Measurements from ENCODE around the gene CIB2.
"Not testable (repeated sequence)": the region's sequence is repeated elsewhere in the genome, so short reads cannot be mapped to it uniquely, and the experiment has no call there.

Gene CIB2

DNA sequence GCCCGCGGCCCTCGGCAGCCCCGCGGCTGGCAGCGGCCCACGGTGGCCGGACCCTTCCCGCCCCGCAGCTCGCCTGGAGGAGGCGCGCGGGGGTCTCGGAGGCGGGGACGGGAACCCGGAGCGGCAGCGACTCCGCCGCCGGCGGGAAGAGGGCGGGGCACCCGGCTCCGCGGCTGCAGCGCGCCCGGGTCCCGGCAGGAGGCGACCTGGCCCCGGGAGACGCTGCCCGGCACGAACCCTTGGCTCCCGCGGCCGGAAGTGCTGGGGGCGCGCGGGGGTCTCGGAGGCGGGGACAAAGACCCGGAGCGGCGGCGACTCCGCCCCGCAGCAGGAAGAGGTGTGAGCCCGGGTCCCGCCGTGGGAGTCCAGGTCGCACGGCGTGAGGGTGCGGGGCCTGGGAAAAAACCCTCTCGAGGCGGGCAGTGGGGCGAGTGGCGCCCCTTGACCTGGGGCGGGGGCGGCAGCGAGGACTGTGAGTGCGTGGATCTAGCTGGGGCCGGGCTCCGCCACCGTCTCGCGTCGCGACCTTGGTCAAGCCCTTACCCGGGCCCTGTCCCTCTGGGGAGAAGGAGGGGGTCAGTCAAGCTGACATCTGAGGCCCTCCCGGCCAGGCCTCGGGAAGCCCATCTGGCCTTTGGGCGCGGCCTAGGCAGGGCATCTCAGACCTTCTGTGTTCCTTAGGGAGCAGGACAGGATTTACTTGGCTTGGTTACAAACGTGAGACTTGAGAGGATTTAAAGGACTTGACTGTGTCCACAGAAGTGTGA is at the start of gene CIB2:
Gene CIB2, minus strand, starts transcription at position 151 of the 767 bp plus-strand sequence. CDS start 230 bp downstream, outside the sequence.
- DNase-seq, result peak; percentile 22

DNA sequence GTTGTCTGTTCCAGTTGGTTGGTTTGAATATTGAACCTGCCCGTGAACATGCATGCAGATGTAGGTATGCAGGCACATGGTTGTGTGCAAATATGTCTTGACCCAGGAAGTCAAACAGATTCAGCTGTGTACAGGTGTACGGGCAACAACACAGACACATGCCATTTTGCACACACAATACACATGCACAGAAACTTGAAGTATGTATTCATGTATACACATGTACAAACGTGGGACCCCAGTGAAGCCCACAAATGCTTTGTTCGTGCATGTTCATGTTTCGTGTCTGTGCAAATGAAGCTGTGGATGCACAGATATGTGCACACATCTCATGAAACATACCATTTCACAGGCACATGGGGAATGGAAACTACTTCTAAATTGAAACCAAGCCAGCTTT is 48.7 kb upstream of the CIB2 start:
- no peak for DNase-seq

DNA sequence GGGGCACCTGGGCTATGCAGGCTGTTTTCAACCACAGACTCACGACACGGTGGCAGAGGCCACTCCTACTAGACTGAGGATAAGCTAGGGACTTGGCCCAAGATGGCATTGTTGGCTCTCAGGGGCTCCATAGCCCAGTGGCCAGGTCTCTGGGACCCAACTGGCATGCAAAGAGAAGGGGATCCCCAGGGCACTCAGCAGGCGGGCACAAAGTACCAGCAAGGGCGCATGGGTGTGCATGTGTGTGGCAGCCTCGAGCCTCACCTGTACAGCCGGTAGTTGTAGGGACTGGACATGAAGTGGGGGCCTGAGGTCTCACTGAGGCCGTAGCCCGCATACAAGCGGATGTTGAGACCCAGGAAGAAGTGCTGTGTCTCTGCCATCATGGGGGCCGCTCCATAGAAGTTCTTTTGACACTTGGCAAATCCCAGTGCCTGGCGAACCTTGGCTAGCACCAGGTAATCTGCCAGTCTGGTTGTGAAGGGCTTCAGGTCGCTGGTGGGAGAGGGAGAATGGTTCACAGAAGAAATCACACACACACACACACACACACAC is 48.1 kb upstream of the CIB2 start:
- DNase-seq, result no peak

DNA sequence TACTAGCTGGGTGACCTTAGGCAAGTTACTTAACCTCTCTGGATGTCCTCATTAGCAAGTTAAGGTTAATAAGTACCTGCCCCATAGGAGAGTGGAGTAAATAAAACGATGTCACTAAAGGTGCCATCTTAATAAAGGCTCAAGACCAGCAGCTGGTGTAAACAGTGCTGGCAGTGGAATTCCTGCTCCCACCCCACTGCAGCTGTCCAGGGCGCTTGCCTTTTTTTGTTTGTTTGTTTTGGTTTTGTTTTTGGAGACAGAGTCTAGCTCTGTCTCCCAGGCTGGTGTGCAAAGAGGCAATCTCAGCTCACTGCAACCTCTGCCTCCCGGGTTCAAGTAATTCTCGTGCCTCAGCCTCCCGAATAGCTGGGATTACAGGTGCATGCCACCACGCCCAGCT is 46.8 kb upstream of the CIB2 start:
- DNase-seq, result no peak

DNA sequence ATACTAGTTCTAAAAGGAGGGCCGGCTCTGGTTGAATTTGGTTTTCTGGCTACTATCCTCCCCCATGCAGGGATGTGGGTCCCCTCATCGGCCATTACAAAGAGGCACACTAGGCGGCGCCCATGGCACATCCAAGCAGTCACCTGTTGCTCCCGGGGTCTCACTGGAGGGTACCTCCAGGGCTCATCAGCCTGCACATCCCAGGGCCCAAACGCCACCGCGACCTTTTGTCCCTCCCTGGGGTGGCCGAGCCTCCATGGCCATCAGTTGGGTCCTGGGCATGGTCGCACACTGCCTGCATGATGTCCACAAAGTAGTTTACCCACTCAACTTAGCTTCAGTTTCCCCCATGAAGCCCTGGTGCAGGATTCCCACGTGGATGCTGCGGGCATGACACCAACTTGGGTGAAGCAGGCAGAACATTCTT is 46.2 kb upstream of the CIB2 start:
- DNase-seq, result peak; percentile 1

DNA sequence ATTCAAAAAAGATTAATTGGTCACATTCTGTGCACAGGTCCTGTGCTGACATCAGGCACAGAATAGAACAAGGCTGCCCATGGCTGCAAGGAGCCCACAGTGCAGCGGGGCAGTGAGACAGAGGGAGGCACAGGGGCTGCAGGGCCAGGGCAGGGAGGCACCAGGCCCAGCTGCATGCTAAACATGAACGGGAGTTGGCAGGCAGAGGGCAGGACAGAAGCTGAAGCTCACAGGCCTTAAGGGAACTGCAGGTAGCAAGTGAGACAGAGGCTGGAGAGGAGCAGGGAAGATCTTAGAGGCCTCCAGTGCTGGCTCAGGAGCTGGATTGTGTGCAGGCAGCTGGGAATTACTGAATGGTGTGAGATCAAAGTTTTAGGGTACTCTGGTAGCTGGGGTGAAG is 44.1 kb upstream of the CIB2 start:
- no peak for DNase-seq

DNA sequence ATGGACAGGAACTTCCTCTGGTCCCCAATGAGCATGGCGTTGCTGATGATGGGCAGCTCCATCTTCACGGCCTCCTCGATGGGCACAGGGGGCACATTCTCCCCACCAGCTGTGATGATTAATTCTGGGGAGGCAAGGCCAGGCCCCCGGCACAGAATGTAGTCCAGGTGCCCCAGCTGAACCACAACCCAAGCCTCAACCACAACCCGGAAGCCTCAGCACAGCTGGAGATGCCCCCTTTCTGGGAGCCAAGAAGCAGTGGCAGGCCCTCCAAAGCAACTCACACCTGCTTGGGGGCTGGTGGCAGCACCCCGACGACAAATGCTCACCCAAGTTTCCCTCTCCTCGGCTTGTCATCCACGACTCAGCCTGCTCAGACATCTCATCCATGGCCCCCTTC is 43.2 kb upstream of the CIB2 start:
- no peak for DNase-seq

DNA sequence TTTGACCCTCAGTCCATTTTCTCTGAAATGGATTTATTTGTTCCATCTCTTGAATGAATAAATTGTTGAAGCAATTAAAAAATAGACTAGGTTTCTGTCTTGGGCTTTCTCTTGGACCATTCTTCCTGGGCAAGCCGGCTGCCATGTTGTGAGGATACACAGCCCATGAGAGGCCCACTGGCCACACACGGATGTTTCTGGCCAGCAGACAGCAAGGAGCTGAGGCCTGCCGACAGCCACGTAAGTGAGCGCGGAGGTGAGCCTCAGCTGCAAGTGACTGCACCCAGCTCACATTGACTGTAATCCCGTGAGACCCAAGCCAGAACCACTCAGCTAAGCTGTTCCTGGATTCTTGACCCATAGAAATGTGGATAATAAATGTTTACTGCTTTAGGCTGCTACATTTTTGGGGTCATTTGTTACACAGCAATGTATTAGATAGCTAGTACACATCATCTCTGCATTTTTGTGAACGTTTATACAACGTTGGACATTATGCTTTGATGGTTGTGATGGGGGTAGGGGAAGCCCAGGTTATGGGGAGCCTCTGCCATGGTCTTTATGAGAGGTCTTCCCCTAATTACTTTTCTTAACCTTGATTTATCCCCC is 40.7 kb upstream of the CIB2 start:
- no peak for DNase-seq

DNA sequence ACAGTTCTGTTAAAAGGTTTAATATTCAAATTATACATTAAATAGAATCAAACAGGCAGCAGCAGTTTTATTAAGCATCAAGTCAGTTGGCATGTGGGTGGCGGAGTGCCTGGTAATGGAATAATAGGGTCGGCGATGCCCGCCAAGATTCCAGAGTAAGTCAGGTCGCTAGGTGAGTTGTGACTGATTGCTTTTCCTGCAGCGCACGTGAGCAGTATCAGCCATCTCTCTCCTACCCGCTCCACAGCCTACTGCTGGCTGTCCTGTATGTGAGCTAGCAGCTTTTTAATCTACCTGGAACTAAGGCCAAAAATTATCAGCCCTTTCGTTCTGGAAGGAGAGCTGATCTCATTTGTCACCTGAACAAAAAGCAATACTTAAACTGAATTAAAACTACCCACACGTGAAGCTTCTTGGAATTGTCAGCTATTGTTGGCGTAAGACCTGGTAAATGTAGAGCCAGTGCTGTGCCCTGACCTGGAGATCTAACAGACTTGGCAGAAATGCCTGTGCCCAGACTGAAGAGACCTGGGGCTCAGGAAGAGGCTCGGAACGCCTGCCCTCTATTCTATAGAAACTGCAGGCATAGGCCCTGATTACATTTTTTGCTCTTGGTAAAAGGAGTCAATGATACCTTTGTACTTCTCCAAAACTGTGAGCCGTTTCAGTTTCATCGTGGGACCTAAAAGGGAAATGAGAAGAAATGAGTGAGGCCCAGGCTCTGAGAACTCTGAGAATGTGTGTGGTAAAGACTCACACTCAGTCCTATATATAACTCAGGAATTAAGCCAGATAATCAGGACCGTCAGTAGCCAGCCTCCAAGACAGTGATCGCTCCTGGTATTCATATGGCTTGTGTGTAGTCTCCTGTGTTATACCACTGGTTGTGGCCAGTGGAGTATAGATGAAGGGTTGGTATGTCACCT is 39.9 kb upstream of the CIB2 start:
- no peak for DNase-seq

DNA sequence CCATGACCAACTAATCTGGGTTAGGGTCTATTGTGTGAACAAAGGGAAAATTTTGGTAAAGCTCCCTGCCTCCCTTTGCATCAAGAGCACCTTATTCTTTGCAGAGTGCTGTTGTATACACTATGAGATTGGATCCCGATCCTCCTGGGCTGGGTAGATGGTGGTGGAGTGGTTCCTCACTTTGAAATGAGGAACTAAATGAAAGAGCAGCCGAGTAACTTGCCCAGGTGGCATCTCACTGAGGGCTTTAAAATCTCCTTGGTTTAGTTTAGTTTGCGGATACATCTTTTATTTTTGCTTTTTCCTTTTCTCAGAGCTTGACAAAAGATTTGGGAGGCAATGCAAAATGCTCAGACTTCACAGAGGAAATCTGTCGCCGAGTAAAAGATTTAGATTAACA is 37.4 kb upstream of the CIB2 start:
- no peak for DNase-seq

DNA sequence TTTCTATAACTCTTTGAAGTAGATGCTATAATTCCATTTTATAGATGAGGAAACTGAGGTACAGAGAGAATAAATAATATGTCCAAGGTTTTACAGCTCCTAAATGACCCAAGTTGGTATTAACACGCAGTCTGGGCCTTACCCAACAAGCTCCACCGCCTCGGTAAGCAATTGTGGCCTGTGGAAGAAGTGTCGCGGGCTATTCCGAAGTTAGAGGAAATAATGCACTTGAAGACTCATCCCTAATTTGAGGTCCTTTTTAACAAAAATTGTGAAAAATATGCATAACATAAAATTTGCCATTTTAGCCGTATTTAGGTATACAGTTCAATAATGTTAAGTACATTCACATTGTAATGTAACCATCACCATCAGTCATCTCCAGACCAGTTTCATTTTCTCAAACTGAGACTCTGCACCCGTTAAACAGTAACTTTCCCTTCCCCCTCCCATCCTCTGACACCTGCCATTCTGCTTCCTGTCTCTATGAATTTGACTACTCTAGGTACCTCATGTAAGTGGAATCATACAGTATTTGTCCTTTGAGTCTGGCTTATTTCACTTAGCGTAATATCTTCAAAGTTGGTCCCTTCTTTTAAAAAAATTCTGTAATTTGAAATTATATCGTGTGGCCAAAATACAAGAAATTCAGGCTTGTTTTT is 36.1 kb upstream of the CIB2 start:
- no peak for DNase-seq

DNA sequence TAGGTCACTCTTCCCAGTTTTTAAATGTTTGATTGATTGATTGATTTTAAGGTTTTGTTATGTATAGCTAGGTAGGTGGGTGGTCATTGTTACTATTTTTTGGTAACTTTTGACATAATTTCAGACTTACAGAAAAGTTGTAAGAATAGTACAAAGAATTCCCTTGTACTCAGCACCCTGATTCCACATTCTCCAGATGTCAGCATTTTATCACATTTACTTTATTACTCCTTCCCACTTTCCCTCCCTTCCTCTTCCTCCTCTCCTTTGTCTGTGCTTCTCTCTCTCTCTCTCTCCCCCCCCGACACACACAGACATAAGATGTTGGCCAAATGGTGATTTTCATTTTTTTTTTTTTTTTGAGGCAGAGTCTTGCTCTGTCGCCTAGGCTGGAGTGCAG is 32.8 kb upstream of the CIB2 start:
- no peak for DNase-seq

DNA sequence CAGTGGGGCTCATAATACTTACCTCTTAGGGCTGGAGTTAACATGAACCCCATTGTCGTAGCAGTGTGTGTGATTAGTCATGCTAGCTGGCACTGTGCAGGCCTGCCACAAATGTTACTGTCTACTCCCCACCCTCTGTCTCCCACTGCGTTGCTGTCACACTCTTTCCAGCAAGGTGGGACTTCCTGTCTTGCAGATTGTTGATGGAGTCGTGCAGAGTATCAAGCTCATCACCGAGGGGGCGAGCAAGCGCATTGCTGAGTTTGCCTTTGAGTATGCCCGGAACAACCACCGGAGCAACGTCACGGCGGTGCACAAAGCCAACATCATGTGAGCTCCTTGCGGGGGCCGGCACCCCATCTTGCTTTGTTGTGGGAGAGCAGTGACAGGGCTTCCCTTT is 30.8 kb upstream of the CIB2 start:
- DNase-seq, result no peak

DNA sequence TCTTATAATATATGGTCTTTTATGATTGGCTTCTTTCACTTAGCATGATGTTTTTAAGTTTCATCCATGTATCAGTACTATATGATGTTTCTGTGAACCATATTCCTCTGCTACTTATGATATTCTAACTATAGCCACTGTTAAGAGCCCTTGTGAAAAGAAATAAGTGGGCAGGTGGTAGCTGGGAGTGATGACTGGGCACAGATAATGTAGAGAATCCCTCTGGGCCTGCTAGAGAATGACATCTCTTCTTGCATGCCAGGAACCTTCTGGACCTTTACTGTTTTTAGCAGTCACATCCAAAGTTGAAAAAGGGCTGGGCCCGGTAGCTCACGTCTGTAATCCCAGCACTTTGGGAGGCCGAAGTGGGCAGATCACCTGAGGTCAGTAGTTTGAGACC is 28.1 kb upstream of the CIB2 start:
- DNase-seq, result no peak

DNA sequence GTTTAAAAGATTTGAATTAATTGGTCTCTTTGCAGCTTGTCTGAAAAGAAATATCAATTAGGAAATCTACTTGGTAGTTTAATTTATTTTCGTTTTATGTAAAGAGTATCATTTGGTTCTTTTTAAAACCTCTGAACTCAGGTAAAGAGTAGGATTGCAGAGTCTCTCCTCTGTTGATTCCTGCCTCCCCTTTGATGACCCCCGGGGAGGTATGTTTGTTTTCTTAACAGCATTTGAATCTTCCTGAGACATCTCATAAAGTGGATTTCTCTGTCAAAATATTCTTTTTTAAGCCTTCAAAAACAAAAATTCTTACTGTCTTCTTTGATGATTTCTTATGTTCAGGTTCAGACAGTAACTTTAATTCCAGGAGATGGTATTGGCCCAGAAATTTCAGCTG is 26.0 kb upstream of the CIB2 start:
- no peak for DNase-seq

DNA sequence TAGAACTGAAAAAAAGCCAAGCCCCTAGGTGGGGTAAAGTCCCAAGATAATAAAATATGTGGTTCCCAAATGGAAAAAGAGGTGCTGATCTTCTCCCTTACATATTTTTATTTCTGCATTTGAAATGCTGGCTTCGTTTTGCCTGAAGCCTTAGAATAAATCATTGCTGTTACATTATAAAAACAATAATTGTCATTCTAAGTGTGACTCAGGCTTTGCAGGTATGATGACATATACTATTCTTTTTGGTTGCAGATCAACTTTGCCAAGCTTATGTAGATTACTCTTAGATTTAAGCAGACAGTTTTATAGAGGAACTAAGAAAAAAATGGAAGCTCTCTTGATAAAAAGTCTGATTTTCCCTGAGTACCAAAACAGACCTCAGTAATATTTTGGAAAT is 25.4 kb upstream of the CIB2 start:
- no peak for DNase-seq

DNA sequence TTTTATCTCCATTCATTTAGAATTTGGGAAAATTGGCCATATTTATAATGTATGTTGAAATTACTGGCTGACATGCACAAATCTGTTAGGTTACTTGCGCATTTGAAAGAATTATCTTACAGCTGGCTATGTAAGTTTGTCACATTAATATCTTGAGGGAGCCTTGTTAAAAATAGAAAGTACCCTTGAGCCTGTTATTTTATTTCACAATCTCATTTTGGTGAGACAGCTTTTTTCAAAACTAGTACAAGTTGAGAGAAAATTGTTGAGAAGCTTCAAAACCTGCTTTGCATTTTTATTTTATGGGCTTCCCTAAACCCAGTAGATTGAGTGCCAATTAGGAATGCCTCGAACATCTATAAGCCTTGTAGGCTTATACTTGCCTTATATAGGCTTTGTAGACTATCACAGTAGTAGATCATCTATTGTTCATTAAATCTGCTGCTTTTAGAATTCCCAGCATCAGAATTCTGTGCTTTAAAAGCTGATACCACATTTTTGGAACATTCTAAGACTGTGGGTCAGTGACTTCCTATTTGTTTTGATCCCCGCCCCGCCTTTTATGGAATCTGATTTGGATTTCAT is 24.2 kb upstream of the CIB2 start:
- no peak for DNase-seq

DNA sequence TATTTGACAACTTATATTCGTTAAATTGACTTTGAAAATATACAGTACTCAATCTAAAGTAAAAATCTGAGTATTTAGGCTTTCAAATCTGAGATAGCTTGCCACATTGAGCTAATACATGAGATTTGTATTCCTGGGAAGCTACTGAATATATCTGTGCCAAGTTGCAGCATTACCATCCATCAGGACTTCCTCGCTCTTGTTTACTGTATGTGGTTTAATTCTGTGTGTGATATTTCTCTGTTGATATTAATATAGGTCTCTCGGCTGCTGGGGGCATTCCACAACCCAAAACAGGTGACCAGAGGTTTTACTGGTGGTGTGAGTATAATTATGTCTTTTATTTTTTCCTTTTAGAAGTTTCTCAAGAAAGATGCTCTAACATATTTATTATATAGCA is 23.7 kb upstream of the CIB2 start:
- no peak for DNase-seq

DNA sequence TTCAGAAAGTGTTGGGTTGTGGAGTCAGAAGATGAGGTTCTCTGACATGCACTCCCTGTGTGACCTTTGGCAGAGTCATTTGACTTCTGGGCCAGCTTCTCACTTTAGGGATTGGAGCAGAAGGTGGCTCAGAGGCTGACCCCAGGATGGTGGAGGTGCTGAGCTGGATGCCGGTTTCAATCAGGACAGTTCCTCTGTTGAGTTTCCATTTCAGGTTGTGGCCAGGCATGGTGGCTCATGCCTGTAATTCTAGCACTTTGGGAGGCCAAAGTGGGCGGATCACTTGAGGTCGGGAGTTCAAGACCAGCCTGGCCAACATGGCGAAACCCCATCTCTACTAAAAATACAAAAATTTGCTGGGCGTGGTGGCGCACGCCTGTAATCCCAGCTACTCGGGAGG is 19.8 kb upstream of the CIB2 start:
- DNase-seq, result not testable (repeated sequence)

DNA sequence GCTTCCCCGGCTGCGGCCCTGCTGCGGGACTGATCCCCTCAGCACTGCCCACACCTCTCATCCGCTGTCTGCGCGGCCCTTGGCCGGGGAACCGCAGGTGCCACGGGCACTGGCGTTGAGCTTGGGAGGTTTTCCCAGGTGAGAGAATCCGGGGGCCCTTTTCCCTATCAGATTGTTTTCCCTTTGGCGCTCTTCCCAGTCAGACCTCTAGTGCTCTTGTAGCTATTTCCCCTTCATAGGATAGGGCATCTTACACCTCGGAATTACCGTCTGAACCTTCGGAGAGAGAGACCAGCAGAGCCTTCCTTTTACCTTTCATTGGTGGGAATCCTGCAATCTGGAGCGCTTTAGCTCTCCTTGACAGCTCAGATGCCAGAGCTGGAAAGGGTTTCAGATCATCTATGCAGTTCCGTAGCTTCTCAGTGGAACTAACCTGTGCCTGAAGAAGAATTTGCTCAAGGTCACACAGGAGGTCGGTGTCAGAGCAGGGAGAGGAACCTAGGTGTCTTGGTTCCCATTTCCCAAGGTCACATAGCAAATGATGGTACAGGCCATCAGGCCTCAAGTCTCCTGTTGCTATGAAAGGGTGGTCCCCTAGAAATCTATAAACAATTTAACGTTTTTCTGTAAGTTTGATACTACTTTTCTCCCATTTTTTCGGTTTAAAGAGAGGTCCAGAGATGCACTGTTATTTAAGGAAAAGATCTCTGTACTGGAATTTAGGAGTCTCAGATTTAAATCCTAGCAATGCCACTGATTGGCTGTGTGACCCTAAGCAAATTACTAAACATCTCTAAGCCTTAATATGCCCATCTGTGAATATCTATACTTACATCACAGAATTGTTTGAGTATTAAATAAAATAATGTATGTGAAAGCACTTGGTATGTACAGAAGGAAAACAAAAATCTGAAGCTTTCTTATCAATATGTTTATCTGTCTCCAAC is 18.8 kb upstream of the CIB2 start:
- peak; percentile 17 for DNase-seq

Data from kidney glomerular epithelial cell (primary cell).